ENCODE measurements around the gene PTPRN2.

- no peak for TF ChIP-seq CTCF (conservative IDR thresholded peaks at IDR 0.05; ENCODE audit: low read depth, low read length)
- TF ChIP-seq EZH2 (IDR thresholded peaks at IDR 0.05; ENCODE audit: borderline replicate concordance, low read depth, low read length, poor library complexity, severe bottlenecking), result no peak
These were observed 585.9 kb downstream of the PTPRN2 start for GRCh38 chr7:158001621-158002320.

Data from A673 (cell line).